CD4-positive, alpha-beta T cell (primary cell): ENCODE data around the gene MEG3. TPM values are rescaled to one million over a fixed set of nuclear protein-coding genes. Genes with fewer than 3 reads are reported as not detected.

Experiments used
- ATAC-seq: fragments of 200-7000 bp; cut with Tn5 transposase; one replicate; pipeline ENCODE4 v1.10.0; 2022; ENCODE audit warnings: mild to moderate bottlenecking; ENCODE audit not compliant: poor library complexity
- CTCF ChIA-PET: fragments of 350-600 bp; sonication (Branson Sonifier 250); formaldehyde crosslinking; loops from one replicate; lab custom pipeline; 2021; ENCODE audit warnings: antibody characterized with exemption, inconsistent platforms; lab: Charles Lee
- POLR2A ChIA-PET: fragments of 350-600 bp; sonication (Branson Sonifier 250); formaldehyde crosslinking; loops from one replicate; lab custom pipeline; 2021; ENCODE audit warnings: antibody characterized with exemption, inconsistent platforms; lab: Charles Lee
- DNase-seq, 14 experiments: peaks; one replicate each; pipeline ENCODE4 v3.0.0-alpha.2; 2013 to 2020; ENCODE audit warnings: mixed read lengths in 2 of 14
- H3K27ac ChIP-seq, 2 donors: one replicate each; pipeline versions ENCODE4 v1.5.1 to v1.7.0; 2013; ENCODE audit warnings: low read length in 2 of 2, low read depth in 1 of 2, mild to moderate bottlenecking in 1 of 2
- H3K27me3 ChIP-seq, 2 experiments: 1 replicate in 1 of 2; 2 replicates in 1 of 2; pipeline versions ENCODE4 v1.6.1 to v1.7.0; 2013; ENCODE audit warnings: low read length in 2 of 2, control low read depth in 1 of 2, mild to moderate bottlenecking in 1 of 2, moderate library complexity in 1 of 2; ENCODE audit not compliant: insufficient read depth in 2 of 2, control insufficient read depth in 1 of 2
- H3K36me3 ChIP-seq: one replicate; pipeline ENCODE4 v1.6.1; 2013; ENCODE audit warnings: low read length, control low read depth; ENCODE audit not compliant: insufficient read depth
- H3K4me1 ChIP-seq: one replicate; pipeline ENCODE4 v1.6.1; 2013; ENCODE audit warnings: low read length, control low read depth; ENCODE audit not compliant: insufficient read depth
- H3K4me3 ChIP-seq: one replicate; pipeline ENCODE4 v1.5.1; 2013; ENCODE audit warnings: mild to moderate bottlenecking, low read length, moderate library complexity
- H3K9me3 ChIP-seq, 2 experiments: 1 replicate in 1 of 2; 2 replicates in 1 of 2; pipeline versions ENCODE4 v1.6.1 to v1.7.0; 2013; ENCODE audit warnings: low read length in 2 of 2, mild to moderate bottlenecking in 2 of 2, control low read depth in 1 of 2, moderate library complexity in 1 of 2; ENCODE audit not compliant: control insufficient read depth in 1 of 2, insufficient read depth in 1 of 2
- H3K27ac Mint-ChIP-seq: one replicate; pipeline ENCODE4 v1.8.0; 2020; ENCODE audit warnings: mixed read lengths
- H3K27me3 Mint-ChIP-seq: one replicate; pipeline ENCODE4 v1.8.0; 2021; ENCODE audit warnings: mixed read lengths
- H3K36me3 Mint-ChIP-seq: one replicate; pipeline ENCODE4 v1.8.0; 2021; ENCODE audit warnings: low read depth, mixed read lengths
- H3K4me1 Mint-ChIP-seq: one replicate; pipeline ENCODE4 v1.8.0; 2021; ENCODE audit warnings: low read depth, mixed read lengths
- H3K4me3 Mint-ChIP-seq: one replicate; pipeline ENCODE4 v1.8.0; 2020; ENCODE audit warnings: mild to moderate bottlenecking, mixed read lengths
- H3K9me3 Mint-ChIP-seq: one replicate; pipeline ENCODE4 v1.8.0; 2020; ENCODE audit warnings: mixed read lengths
- intact Hi-C, 2 experiments: fragments of 100-400 bp; cut with DNase I in 1 of 2; cut with micrococcal nuclease in 1 of 2; formaldehyde crosslinking; loops; one replicate each; pipeline versions ENCODE4 v1.15.1 to v1.9.0; 2023 to 2025; cut with DNase I, micrococcal nuclease
- total RNA-seq, 174 experiments: library from RNA in 2 of 174; stranded (reverse) in 2 of 174; gene quantifications; one replicate each; pipeline ENCODE4 v1.2.3 and lab custom pipeline; 2021 to 2026
- TF ChIP-seq, protein P1 (sequence below): fragments of 200-600 bp; IDR thresholded peaks from one replicate; pipeline ENCODE4 v1.8.0; 2022; ENCODE audit warnings: antibody characterized with exemption, mild to moderate bottlenecking

MEG3 gene
- total RNA-seq, 2 experiments from 2014 or later: not detected

DNA sequence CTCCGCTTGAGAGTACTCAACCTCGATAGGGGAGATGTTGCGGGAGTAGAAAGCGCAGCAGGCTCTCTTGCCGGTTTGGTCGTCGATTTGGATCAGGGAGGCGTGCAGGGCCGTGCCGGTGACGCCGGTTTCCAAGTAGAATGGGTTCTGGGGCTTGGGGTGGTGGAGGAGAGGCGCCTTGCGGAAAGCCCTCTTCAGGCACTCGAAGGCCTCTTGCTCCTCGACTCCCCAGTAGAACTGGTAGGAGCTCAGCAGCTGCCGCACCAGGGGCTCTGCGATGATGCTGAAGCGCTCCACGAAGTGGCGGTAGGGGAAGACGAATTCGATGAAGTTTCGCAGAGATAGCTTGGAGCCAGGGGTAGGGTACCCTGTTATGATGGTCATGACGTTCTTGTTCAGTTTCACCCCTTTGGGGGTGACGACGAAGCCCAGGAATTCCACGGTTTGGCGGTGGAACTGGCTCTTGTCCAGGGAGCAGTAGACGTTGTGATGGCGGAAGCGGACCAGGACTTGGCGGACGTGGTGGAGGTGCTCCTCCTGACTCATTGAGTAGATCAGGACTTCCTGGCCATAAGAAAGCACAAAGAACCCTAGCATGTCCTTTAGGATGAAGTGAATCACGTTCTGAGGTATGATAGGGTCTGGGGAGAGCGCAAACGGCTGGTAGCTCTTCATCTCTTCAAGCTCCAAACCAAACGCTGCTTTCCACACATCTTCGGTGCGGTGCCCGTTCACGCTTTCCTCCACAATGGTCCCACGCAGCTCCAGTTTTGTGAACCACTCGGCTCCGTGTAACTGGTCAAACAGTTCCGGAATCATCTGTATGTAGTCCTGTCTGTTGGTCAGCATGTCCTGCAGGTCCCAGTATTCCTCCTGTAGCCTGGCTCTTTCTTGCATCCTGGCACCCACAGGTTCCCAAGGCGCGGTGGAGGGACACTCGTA, 56.4 kb downstream of the MEG3 start:
- no peak overlapping the region for H3K4me3 Mint-ChIP-seq
- no peak for ATAC-seq
- ChIA-PET CTCF (no interaction called here), POLR2A (no interaction called here)
- no peaks in the 10 kb centered on the region for H3K36me3 Mint-ChIP-seq
- TF ChIP-seq, protein P1, sequence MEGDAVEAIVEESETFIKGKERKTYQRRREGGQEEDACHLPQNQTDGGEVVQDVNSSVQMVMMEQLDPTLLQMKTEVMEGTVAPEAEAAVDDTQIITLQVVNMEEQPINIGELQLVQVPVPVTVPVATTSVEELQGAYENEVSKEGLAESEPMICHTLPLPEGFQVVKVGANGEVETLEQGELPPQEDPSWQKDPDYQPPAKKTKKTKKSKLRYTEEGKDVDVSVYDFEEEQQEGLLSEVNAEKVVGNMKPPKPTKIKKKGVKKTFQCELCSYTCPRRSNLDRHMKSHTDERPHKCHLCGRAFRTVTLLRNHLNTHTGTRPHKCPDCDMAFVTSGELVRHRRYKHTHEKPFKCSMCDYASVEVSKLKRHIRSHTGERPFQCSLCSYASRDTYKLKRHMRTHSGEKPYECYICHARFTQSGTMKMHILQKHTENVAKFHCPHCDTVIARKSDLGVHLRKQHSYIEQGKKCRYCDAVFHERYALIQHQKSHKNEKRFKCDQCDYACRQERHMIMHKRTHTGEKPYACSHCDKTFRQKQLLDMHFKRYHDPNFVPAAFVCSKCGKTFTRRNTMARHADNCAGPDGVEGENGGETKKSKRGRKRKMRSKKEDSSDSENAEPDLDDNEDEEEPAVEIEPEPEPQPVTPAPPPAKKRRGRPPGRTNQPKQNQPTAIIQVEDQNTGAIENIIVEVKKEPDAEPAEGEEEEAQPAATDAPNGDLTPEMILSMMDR: no peak
- peaks cover 3 to 8% of the 10 kb centered on the region in 2 experiments for H3K27me3 ChIP-seq
- no peaks in the 10 kb centered on the region for H3K4me1 ChIP-seq
- no peaks in the 10 kb centered on the region for H3K4me1 Mint-ChIP-seq
- no peak overlapping the region for H3K27ac Mint-ChIP-seq
- no peak overlapping the region for H3K27ac ChIP-seq
- peaks cover 17% of the 10 kb centered on the region for H3K27me3 Mint-ChIP-seq
- DNase-seq: no peak
- H3K9me3 Mint-ChIP-seq: no peaks in the 10 kb centered on the region
- intact Hi-C loops: no loop called here
- H3K36me3 ChIP-seq: no peaks in the 10 kb centered on the region
- H3K4me3 ChIP-seq: no peak overlapping the region
- peaks cover 0 to 33% of the 10 kb centered on the region in 2 experiments for H3K9me3 ChIP-seq

GRCh38 chr14:100882991-100883788, 57.3 kb downstream of the MEG3 start:
- DNase-seq: no peak
- H3K36me3 Mint-ChIP-seq: no peaks in the 10 kb centered on the region
- no peaks in the 10 kb centered on the region for H3K4me1 Mint-ChIP-seq

DNA sequence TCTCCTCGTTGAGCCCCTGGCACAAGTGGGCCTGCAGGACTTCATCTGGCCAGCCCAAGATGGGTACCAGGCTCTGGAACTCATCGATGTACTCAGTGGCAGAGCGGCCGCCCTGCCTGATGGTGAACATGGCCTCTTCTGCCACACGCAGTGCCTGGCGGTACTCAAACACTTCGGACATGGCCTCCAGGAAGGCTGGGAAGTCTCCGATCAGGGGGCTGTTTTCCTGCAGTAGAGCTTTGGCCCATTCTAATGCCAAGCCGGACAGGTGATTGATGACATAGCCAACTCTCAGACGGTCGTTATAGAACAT, 57.8 kb downstream of the MEG3 start:
- no peaks in the 10 kb centered on the region for H3K9me3 Mint-ChIP-seq

More at GRCh38 chr14:100882991-100883788, 57.3 kb downstream of the MEG3 start:
- intact Hi-C loops: no loop called here
- H3K4me1 ChIP-seq: no peaks in the 10 kb centered on the region
- Mint-ChIP-seq H3K27ac (no peak overlapping the region), H3K27me3 (peaks cover 15% of the 10 kb centered on the region), H3K9me3 (no peaks in the 10 kb centered on the region), H3K4me3 (no peak overlapping the region)
- H3K27me3 ChIP-seq: peaks cover 3 to 6% of the 10 kb centered on the region in 2 experiments
- H3K36me3 ChIP-seq: no peaks in the 10 kb centered on the region
- H3K9me3 ChIP-seq: peaks cover 0 to 33% of the 10 kb centered on the region in 2 experiments
- no peak overlapping the region for H3K4me3 ChIP-seq
- H3K27ac ChIP-seq: no peak overlapping the region
- ATAC-seq: no peak
- TF ChIP-seq, protein P1: no peak
- CTCF ChIA-PET: no interaction called here
- POLR2A ChIA-PET: no interaction called here

More for the DNA sequence above, 57.8 kb downstream of the MEG3 start:
- Histone ChIP-seq H3K4me3 (no peak overlapping the region), H3K36me3 (no peaks in the 10 kb centered on the region), H3K27ac (no peak overlapping the region), H3K9me3 (peaks cover 0 to 33% of the 10 kb centered on the region in 2 experiments), H3K27me3 (peaks cover 3 to 6% of the 10 kb centered on the region in 2 experiments), H3K4me1 (no peaks in the 10 kb centered on the region)
- intact Hi-C loops: no loop called here
- ATAC-seq (no peak), DNase-seq (no peak)
- ChIA-PET CTCF (no interaction called here), POLR2A (no interaction called here)
- Mint-ChIP-seq H3K36me3 (no peaks in the 10 kb centered on the region), H3K27ac (no peak overlapping the region), H3K4me1 (no peaks in the 10 kb centered on the region), H3K4me3 (no peak overlapping the region), H3K27me3 (peaks cover 11% of the 10 kb centered on the region)
- TF ChIP-seq, protein P1: no peak
